Muscle layer of colon (tissue), 2 donors: ENCODE measurements around the gene OR10A5.
"Not testable (repeated sequence)": the region's sequence is repeated elsewhere in the genome, so short reads cannot be mapped to it uniquely, and the experiment has no call there.

ENCODE experiments used
- H3K27ac ChIP-seq: one replicate; pipeline ENCODE4 v1.7.0; 2013; ENCODE audit warnings: low read depth, mild to moderate bottlenecking, low read length, moderate library complexity
- H3K27me3 ChIP-seq, 2 donors: one replicate each; pipeline ENCODE4 v1.7.0; 2013; ENCODE audit warnings: low read length in 2 of 2, mild to moderate bottlenecking in 2 of 2; ENCODE audit not compliant: insufficient read depth in 2 of 2, control insufficient read depth in 1 of 2
- H3K36me3 ChIP-seq: one replicate; pipeline ENCODE4 v1.7.0; 2013; ENCODE audit warnings: mild to moderate bottlenecking, low read length; ENCODE audit not compliant: insufficient read depth
- H3K4me1 ChIP-seq: one replicate; pipeline ENCODE4 v1.7.0; 2013; ENCODE audit warnings: mild to moderate bottlenecking, low read length; ENCODE audit not compliant: insufficient read depth
- H3K4me3 ChIP-seq, 2 donors: one replicate each; pipeline ENCODE4 v1.7.0; 2013; ENCODE audit warnings: low read length in 2 of 2, low read depth in 1 of 2, mild to moderate bottlenecking in 1 of 2, moderate library complexity in 1 of 2
- H3K9ac ChIP-seq: one replicate; pipeline ENCODE4 v1.7.0; 2013; ENCODE audit warnings: low read length
- H3K9me3 ChIP-seq: one replicate; pipeline ENCODE4 v1.7.0; 2013; ENCODE audit warnings: mild to moderate bottlenecking, low read length
- donor health status: abdominal sarcoma.
- donor health status: Adenocarcinoma of cecum.

OR10A5 gene

GRCh38 chr11:6841694-6842093, 3.8 kb upstream of the OR10A5 start:
- Histone ChIP-seq H3K36me3 (no peaks in the 10 kb centered on the region), H3K9me3 (no peaks in the 10 kb centered on the region), H3K27me3 (no peaks in the 10 kb centered on the region), H3K4me3 (no peak overlapping the region), H3K27ac (no peak overlapping the region), H3K9ac (no peak overlapping the region), H3K4me1 (no peaks in the 10 kb centered on the region)

DNA sequence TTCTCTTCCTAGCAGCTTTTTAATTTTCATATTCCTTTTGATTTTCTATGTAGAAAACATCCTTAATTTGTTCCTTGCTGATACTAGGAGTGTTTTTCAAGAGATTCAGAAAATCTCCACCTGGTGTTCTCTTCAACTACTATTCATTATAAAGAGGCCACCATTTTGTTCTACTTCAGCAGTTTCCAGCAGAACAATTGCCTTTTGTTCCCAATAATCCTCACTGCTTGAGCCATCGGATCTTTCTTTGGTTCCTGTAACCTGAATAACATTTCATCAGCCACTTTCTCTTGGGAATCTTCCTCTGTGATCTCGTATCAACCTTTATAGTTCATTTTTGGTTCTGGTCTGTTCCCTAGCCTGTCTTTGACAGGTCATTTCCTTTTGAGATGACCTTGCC, 1.8 kb upstream of the OR10A5 start:
- no peaks in the 10 kb centered on the region for H3K27me3 ChIP-seq
- H3K9me3 ChIP-seq: no peaks in the 10 kb centered on the region
- H3K36me3 ChIP-seq: no peaks in the 10 kb centered on the region
- H3K4me1 ChIP-seq: no peaks in the 10 kb centered on the region
- H3K27ac ChIP-seq: no peak overlapping the region
- no peak overlapping the region for H3K4me3 ChIP-seq
- H3K9ac ChIP-seq: no peak overlapping the region

GRCh38 chr11:6844356-6844755, 1.1 kb upstream of the OR10A5 start:
- Histone ChIP-seq H3K4me1 (no peaks in the 10 kb centered on the region), H3K36me3 (no peaks in the 10 kb centered on the region), H3K27ac (no peak overlapping the region), H3K27me3 (no peaks in the 10 kb centered on the region), H3K4me3 (no peak overlapping the region), H3K9ac (no peak overlapping the region), H3K9me3 (no peaks in the 10 kb centered on the region)

DNA sequence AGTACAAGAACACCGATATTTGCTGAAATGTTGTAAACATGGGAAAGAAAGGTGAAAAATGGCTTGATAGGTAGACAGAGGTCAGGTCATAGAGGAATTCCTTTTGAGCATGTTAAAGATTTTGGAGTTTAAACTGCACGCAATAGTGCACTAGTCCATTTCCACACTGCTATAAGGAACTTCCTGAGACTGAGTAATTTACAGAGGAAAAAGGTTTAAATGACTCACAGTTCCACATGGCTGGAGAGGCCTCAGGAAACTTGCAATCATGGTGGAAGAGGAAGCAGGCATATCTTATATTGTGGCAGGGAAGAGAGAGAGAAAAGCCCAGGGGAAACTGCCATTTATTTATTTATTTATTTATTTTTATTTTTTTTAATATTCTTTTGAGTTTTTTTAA, 5.0 kb downstream of the OR10A5 start:
- no peak overlapping the region for H3K4me3 ChIP-seq
- H3K27ac ChIP-seq: no peak overlapping the region
- no peaks in the 10 kb centered on the region for H3K27me3 ChIP-seq
- H3K4me1 ChIP-seq: no peaks in the 10 kb centered on the region
- H3K36me3 ChIP-seq: no peaks in the 10 kb centered on the region
- H3K9ac ChIP-seq: no peak overlapping the region
- no peaks in the 10 kb centered on the region for H3K9me3 ChIP-seq

DNA sequence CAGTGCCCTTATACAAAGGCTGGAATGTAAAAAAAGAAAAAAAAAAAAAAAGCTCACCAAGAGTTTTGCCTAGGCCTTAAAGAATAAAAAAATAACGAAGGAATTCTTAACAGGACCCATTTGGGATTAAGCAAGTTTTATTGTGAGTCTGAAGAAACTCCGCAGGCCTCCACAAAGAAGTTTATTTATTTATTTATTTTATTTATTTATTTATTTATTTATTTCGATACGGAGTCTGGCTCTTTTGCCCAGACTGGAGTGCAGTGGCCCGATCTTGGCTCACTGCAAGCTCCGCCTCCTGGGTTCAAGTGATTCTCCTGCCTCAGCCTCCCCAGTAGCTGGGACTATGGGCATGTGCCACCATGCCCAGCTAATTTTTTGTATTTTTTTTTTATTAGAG, 9.3 kb downstream of the OR10A5 start:
- H3K27ac ChIP-seq, H3K27me3 ChIP-seq, H3K9ac ChIP-seq, H3K4me3 ChIP-seq, H3K36me3 ChIP-seq, H3K9me3 ChIP-seq, H3K4me1 ChIP-seq: not testable (repeated sequence)

GRCh38 chr11:6855971-6856541, 10.6 kb downstream of the OR10A5 start:
- Histone ChIP-seq H3K36me3 (no peaks in the 10 kb centered on the region), H3K4me3 (no peak overlapping the region), H3K9me3 (no peaks in the 10 kb centered on the region), H3K27me3 (no peaks in the 10 kb centered on the region), H3K9ac (no peak overlapping the region), H3K27ac (no peak overlapping the region), H3K4me1 (no peaks in the 10 kb centered on the region)

GRCh38 chr11:6856871-6857270, 11.4 kb downstream of the OR10A5 start:
- H3K9me3 ChIP-seq: no peaks in the 10 kb centered on the region
- no peak overlapping the region for H3K9ac ChIP-seq
- no peak overlapping the region for H3K4me3 ChIP-seq
- H3K4me1 ChIP-seq: no peaks in the 10 kb centered on the region
- no peaks in the 10 kb centered on the region for H3K36me3 ChIP-seq
- H3K27ac ChIP-seq: no peak overlapping the region
- no peaks in the 10 kb centered on the region for H3K27me3 ChIP-seq

- H3K4me1 ChIP-seq: no peaks in the 10 kb centered on the region
- H3K27ac ChIP-seq: no peak within 1 kb of the TSS
- no peaks in the 10 kb centered on the region for H3K9me3 ChIP-seq
- H3K9ac ChIP-seq: no peak within 1 kb of the TSS
- no peaks in the 10 kb centered on the region for H3K36me3 ChIP-seq
- no peak within 1 kb of the TSS for H3K4me3 ChIP-seq
- H3K27me3 ChIP-seq: no peaks in the 10 kb centered on the region
Measured at GRCh38 chr11:6862961-6863360, 17.5 kb downstream of the OR10A5 start, which contains the start of gene OR10A2. Gene OR10A2, plus strand, starts transcription at chr11:6863057. Its CDS starts 6,698 bp downstream, at chr11:6869755.

DNA sequence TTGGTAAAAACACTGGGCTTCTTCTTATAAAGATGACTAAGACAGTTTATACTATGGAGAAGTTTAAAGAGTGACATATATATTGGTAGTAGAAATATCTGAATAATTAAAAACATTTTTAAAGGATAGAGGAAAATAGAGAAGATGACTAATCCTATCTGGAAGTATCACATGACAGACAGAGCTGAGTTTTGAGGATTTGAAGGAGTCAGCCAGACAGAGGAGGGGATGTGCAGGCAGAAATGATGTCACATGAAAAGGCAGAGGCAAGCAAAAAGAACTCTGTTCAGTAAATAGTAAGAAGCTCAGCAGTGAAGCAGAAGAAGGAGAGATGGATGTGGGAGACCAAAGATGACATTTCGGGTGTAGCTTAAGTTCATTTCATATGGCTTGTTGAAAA, 19.0 kb downstream of the OR10A5 start:
- Histone ChIP-seq H3K9me3 (no peaks in the 10 kb centered on the region), H3K4me3 (no peak overlapping the region), H3K36me3 (no peaks in the 10 kb centered on the region), H3K9ac (no peak overlapping the region), H3K27ac (no peak overlapping the region), H3K27me3 (no peaks in the 10 kb centered on the region), H3K4me1 (no peaks in the 10 kb centered on the region)

GRCh38 chr11:6871278-6871677, 25.8 kb downstream of the OR10A5 start:
- no peak overlapping the region for H3K27ac ChIP-seq
- no peaks in the 10 kb centered on the region for H3K27me3 ChIP-seq
- H3K4me3 ChIP-seq: no peak overlapping the region
- no peaks in the 10 kb centered on the region for H3K36me3 ChIP-seq
- H3K4me1 ChIP-seq: no peaks in the 10 kb centered on the region
- H3K9ac ChIP-seq: no peak overlapping the region
- H3K9me3 ChIP-seq: no peaks in the 10 kb centered on the region

GRCh38 chr11:6875761-6876160, 30.3 kb downstream of the OR10A5 start:
- Histone ChIP-seq H3K27ac (no peak overlapping the region), H3K4me3 (no peak overlapping the region), H3K36me3 (no peaks in the 10 kb centered on the region), H3K9me3 (no peaks in the 10 kb centered on the region), H3K27me3 (no peaks in the 10 kb centered on the region), H3K9ac (no peak overlapping the region), H3K4me1 (no peaks in the 10 kb centered on the region)

DNA sequence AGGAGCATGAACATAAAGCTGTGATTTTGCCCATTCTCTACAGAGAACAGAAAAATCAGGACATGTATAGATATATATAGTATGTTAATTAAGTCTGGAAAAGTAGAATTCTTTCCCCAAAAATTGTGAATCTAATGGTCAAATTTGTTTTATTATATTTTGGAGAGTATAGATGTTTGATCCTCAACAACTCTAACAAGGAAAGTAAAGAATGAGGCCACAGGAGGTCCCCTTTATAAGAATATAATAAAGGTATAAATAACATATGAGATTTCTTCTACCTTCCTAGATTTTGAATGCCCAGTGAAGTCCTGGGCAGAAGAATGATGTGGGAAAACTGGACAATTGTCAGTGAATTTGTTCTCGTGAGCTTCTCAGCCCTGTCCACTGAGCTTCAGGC, 30.8 kb downstream of the OR10A5 start, which contains the start of gene OR10A4:
OR10A4 (plus strand) TSS at position 301 of the 400 bp plus-strand sequence; CDS start at position 324, 23 bp downstream.
- Histone ChIP-seq H3K9ac (no peak within 1 kb of the TSS), H3K9me3 (no peaks in the 10 kb centered on the region), H3K4me1 (no peaks in the 10 kb centered on the region), H3K36me3 (no peaks in the 10 kb centered on the region), H3K27me3 (no peaks in the 10 kb centered on the region), H3K27ac (no peak within 1 kb of the TSS), H3K4me3 (no peak within 1 kb of the TSS)
